Astrocyte of the hippocampus (primary cell): ENCODE measurements around the gene GDPD5.

Experiments
- DNase-seq: peaks from one replicate; pipeline ENCODE4 v3.0.0; 2011; ENCODE audit warnings: low read depth, low spot score

GDPD5 gene

DNA sequence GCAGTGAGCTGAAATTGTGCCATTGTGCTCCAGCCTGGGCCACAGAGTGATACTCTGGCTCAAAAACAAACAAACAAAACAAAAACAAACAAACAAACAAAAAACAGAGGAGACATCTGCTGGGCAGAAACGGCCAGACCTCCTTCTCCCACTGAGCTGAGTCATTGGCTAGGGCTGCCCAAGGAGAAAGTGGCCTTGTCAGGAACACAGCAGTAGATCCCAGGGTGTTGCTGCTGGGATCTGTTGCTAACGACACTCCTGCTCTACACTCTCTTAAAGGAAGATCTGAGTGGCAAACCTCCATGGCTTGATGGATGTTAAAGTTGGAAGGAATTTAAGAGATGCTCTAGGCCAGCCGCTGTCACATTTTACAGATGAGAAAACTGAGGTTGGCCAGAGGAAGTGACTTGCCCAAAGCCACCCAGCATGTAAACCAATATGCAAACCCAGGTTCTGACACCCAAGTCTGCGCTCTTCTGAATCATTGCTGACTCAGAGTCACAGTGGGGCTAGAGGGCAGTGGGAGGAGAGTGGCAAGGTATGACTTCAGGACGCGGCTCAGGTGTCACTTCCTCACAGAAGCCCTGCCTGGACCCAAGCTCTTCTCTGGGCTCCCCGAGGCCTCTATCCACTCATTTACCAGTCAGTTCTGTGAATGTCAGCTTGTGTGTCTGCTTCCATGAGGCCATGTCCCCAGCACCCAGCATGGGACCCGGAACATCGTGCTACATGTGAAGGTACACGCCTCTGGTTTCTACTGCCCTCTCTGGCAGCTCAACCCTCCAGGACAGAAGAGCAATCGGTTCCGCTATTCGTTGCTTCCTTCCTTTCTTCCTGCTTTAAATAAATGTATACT, 11.3 kb upstream of the GDPD5 start:
- DNase-seq, result no peak

DNA sequence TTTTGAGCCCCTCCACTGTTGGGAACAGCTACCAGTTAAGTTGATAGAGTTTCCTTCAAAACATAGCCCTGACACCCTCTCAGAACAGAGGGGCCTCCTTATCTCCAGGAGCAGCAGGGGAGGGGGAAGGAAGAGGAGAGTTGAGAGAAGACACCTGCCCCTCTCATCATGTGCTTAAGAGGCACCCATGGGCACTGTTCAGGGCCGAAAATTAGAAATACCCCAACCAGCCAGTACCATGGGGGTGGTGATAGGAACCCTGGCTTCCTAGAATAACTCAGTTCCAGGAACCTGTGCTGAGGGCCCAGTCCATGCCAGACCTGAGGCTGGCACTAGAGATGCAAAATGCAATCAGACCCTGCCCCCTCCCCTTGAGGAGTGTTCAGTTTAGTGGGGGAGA, 9.3 kb upstream of the GDPD5 start:
- no peak for DNase-seq

DNA sequence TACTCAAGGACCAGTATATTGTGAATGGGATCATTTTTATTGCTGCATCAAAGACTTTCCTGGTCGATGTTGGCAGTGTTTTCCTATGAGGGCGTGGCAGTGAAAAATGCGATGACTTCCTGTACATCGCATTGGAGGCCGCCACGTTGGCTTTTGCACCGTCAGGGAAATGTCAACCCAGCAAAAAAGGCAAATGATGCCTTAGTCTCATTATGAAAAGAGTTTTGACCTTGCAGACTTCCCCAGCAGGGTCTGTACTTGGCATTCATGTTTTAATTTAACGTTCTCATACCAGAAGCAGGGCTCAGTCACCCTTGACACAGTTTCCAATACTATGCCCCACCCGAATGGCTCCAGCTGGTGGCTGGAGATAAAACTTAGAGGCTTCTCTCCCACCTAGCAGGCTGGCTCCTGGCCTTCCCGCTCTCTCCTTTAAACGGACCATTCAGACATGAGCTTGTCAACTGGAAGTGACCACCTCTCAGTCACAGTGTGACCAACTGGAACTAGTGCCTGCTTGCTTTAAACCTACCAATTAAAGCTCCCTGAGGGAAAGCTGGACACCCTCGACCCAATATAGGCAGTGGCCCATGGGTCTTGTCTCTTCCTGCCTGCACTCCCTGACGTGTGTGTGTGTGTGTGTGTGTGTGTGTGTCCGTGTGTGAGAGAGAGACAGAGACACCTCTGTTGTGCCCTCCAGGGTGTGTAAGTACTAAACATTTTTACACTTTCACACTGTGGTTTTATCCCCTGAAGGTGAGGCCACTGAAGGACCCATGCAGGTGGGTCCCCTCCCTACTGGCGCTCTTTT, 8.7 kb upstream of the GDPD5 start:
- DNase-seq, result no peak

DNA sequence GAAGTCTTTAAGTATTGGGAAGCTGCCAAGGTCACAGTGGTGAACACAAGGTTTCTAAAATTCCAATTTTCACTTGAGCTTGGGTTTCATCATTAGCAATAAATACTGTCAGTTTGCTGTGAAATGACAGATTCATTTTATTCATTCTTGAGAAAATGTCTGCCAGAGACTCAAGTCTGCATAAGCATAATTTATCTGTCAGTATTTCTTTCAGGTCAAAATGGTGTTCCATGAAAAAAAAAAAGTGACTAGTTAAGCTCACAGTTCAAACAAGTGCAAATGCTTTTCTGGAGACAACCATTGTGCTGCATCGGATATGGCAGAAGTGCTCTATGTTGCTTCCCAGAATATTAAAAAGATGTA, 8.1 kb upstream of the GDPD5 start:
- no peak for DNase-seq

DNA sequence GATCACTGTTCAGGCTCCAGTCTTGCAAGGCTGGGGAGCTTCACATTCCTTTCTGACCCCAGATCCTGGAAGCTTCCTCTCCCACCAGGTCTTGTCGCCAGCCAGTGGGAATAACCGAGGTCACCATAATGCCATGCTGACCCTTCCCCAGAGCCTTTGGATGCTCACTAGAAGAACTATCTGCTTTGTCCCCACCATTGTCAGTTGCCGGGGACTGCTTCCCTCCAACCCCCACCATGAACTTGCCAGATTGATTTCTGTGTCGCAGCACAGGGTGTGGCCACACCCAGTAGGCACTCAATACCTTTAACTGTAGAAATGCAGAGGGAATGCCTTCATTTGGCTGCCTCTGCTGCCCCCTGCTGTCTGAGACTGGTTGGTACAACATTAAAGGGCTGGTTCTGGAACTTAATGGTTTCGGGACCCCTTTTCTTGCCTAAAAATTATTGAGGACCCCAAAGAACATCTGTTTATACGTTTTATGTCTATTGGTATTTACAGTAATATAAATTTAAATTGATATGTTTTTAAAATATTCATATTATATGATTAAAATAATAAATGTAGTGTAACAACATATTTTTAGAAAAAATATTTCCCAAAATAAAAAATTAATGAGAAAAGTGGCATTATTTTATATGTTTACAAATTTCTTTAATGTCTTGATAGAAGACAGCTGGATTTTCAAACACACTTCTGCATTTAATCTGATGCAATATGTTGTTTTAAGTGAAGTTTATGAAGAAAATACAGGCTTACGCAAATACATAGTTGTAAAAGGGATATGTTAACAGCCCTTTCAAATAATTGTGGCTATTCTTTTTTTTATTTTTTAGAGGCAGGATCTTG, 6.7 kb upstream of the GDPD5 start:
- DNase-seq, result peak; percentile 76

DNA sequence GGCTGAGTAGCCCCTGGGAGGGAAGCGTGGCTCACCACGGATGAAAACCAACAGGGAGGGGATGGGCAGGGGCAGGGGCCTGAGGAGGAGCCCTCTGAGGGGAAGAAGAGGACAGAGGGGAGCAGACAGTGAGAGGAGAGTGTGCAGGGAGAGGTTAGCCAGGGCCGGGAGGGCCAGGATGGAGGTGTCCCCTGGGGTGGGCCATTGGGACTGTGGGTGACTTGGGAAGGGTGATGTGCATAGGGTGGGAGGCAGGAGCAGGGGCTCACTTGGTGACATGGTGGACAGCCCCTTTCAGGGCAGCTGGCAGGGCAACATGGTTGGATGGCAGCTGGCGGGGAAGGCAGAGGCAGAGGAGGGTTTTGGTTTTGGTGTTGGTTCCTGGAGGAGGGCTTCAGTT, 5.6 kb upstream of the GDPD5 start:
- DNase-seq, result no peak

DNA sequence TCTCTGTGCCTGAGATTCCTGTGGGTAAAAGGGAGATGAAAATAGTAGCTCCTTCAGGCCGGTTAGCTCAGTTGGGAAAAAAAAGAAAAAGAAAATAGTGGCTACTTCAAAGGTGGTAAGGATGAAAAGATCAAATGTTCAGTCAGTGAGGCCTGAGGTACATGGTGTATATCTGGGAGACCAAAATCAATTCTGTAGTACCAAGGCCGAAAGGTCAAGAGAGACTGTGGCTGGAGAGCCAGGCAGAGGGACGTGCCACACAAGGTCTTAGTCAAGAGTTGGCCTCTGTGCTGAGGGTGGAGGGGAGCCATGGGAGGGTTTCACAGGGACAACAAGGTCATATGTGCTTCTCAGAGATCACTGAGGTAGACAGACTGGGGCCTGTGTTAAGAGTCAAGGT, 4.8 kb upstream of the GDPD5 start:
- no peak for DNase-seq

DNA sequence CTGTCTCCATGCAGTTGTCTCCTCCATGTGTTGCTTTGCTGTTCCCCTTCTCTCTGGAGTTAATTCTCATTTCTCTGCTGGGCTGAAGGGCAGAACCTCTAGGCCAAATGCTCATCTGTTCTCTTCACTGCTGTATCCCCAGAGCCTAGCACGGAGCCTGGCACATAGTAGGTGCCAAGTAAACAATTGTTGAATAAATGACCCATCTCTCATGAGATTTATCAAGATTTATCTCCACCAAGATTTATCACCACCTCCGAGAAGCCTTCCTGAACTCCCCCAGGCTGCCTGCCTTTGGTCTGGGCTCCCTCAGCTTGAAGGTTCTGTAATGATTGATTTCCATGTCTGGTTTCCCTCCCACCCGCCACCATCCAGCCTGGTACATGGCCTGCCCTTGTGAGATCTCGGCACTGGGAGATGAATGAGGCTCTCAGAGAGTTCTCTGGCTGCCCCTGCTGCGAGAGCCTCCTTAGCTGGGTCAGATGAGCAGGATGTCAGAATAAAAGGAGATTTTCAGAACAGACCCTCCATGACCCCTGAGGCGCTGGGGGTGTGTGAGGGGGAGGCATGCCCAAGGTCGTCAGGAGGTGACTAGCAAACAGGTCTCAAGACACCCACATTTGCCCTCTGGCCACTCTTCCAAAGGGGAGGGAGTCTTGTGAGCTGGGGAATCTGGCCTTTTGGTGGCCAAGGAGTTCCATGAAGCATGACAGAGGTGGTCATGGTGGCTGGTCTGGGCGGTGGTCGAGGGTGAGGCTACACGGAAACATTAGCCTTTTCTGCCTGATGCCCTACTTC, 2.4 kb upstream of the GDPD5 start:
- DNase-seq, result no peak

DNA sequence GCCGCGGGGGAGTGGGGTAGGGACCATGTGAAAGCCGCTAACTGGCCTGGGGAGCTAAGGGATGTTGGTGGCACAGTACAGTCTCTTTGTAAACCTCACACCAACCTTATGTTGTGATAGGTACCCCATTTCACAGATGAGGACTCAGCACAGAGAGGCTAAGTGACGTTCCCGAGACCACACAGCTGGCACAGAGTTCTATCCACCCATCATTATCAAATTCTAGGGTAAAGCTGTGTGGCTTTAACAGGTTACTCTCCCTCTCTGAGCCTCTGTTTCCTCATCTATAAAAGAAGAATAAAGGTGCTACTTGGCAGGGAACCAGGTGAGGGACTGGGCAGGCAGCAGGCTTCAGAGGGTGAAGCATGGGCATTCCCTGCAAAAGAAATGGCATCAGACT, 1.4 kb upstream of the GDPD5 start:
- DNase-seq, result no peak

DNA sequence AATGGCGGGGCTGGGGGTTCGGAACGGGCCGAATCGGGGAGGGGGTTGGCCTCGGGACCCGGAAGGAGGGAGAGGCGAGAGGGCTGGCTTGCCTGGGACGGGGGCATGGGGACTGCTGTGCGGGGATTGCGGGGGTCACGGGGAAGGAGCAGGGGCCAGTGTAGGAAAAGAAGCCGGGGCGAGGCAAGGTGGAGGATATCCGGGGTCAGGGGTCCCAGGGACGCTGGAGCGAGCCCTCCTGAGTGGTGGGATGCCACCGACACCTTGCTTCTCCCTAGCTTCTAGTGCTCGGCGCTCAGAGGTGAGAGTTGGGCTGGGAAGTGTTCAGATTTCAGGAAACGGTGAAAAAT, 426 bp upstream of the GDPD5 start:
- DNase-seq, result no peak

DNA sequence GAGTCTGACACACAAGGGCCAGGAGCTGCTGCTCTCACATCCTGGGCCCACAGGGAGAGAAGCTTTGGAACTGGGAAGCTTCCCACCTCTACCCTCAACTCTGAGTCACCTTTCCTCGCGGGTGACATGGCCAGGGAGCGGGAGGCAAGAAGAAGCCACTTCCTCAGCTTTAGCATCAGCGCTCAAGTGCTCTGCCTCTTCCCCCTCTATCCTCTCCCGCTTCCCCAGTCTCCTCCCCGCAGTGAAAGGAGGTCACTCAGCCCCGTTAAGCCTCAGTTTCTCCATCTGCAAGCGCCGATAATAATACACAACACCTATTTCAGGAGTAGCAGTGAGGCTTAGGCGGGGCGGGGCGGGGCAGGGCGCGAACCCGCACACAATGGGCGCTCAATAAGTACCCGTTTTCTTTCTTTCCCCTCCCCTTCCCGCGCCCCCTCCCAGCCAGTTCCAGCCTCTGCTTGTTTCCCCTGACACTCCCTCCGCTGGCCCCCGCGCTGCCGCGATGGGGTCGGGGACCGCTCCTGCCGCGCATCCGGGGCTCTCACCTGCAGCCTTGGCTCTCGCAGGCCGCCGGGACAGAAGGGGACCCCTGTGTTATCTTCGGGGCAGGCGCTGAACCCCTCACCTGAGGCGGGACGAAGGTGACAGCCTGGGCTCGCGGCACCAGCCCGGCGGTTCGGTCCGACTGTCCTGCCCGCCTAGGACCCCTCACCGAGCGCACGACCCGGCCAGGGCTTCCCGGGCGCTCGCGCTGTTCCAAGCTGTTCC, 892 bp downstream of the GDPD5 start:
- peak; percentile 37 for DNase-seq

DNA sequence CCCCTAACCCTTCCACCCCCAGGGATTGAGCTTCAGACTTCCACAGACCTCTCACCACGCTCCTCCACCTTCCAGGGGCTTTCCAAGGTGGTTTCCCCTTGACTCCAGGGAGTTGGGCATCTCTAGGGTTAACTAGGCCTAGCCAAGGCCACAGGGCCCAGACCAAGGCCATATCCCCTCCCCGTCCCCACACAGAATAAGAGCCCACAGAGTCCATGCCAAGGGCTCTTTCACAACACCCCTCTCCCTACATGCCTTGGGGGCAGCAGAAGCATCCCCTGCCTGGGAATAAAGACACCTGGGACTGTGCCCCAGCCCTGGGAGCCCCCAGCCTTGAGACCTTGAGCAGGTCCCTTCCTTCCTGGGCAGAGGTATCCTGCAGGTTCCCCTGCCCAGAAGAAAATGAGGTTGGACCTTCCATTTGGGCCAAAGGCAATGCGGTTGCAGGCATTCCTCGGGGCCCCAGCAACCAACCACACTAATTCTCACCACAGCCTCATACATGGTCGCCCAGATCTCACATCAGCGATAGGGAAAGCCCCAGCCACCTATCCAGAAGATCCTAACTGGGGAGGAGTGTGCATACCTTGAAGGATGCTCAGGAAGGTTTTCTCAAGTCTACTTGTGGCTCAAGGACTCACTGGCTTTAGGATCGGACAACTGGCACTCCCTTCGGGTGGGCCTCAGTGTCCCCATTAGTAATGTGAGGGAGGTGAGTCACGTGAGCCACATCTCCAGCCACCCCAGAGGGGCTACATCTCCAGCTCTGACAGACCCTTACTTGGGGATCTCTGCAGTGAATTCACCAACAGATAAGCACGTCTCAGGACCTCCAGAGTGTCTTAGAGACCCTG, 1.7 kb downstream of the GDPD5 start:
- no peak for DNase-seq

DNA sequence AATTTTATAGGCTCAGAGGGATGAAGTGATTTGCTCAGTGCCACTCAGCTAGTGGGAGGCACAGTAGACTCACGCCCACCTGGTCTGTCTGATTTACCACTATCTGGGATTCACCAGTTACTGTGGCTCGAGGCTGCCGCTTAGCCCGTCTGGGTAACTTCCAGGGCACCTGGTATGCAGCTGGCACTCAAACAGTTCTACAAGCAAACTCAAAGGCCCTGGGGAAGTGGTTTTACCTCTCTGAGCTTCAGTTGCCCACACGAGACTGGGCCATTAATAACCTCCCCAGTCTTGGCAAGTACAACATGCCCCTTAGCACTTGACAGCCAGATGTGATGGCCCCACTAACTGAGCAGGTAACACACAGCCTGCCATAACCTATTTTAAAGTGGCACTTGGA, 2.6 kb downstream of the GDPD5 start:
- DNase-seq, result no peak

DNA sequence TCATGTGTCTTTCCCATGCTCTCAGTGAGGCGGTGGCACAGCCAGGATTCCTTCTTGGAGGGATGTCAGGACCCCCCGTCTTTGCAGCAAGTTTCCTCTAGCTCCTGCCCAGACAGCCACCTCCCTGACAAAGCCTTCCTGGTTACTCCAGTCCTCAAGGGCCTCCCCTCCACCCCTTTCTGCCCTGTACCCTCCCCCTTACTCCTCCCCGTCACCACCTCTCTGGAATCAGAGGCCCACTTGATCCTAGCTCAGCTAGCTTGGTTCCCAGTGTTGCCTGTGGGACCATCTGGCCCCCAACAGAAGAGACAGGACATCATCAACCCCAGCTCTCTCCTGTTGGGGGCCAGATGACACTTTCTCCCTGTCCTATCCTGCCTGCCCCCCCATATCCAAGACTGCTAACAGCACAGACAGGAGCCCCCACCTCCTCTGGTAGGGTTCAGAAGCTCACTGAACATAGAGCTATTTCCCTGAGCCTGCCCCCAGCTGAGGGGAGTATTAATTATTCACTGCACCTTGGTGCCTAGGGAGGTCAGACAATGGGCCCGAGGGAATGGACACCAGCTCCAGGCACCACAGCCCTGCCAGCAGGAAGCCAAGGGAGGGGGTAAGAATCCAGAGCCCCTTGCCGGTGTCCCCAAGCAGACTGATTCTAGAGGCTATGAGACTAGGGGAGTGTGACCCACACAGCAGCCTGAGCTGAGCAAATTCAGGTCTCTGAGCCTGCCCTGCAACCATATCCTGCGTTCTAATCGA, 3.3 kb downstream of the GDPD5 start:
- no peak for DNase-seq

DNA sequence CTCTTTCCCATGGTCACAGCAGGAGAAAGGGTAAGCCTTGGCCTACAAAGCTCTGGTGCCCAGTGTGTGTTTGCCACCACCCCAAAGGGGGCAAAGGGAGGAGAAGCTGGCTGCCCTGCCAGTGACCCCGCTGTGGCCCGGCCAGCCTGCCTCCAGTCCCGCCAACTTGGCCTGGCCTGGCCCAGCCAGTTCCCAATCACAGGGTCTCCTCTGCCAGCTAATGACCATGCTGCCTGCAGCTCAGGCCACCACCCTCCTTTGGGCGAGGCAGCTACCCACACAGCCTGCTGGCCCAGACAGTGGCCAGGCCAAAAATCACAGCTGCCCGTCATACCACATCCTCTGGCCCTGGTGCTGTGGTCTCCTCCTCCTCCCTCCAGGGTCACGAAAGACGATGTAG, 5.1 kb downstream of the GDPD5 start:
- DNase-seq, result no peak

DNA sequence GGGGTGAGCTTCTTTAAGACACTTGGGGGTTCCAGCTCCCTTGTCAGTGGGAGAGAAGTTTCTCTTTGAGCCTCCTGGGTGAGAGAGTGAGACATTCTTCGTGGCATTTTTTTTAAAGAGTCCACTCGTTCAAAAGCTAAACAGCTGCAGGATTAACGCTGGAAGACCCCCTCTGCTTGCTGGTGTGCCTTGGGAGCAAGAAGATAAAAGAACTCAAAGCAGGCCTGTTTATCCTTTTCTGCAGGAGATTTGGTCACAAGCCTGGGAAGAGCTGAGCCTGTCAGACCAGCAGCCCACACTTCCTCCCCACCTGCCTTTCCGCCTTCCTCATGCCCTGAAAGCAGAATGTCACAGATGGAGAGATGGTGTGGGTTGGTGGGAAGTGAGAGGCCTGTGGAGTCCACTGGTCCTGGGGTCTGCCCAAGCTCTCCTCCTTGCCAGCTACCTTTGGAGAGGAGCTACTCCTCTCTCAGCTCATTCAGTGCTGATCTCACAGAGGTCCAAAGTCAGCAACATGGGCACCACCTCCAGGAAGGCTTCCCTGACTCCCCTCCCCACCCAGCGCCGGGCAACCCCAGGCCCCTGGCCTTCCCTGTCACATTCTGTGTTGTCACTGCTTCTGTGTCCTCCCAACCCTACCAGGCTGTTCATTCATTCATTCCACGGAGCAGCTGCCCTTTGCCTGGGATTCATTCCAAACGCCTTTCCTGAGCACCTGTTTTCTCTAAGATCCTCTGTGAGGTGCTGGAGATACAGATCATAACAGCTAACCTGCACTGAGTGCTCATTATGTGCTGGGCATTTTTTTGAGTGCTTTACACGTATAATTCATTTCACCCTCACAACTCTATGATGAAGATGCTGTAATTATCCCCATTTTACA, 6.7 kb downstream of the GDPD5 start:
- DNase-seq, result no peak

DNA sequence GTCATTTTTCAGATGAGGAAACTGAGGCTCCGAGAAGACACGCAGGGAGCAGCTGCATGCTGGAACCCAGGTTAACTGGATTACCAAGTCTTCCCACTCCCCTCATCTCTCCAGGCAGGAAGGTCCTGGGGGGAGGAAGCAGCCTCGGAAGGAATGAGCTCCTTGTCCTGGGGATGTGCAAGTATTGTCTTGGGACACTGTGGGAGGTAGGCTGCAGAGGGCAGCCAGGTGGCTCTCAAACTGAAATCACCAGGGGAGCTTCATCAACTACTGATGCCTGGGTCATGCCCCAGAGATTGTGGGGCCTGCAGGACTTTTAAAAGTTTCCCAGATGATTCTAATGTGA, 7.6 kb downstream of the GDPD5 start:
- DNase-seq, result no peak

DNA sequence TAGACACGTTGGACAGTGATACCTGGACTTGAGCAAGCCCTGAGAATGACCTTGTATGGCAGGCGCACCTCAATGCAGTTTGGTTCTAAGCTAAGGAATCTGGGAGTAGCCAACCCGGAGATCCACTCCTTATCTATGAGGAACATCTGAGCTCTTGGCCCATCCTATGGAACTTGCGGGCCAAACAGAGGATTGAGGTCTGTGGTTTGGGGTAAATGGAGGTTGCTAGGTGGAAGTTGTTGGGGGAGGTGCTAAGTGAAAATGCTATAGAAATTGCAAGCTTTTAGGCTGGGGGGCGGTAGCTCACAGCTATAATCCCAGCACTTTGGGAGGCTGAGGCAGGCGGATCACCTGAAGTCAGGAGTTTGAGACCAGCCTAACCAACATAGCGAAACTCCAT, 8.9 kb downstream of the GDPD5 start:
- DNase-seq, result no peak
